ENCODE results near the gene AQP2. TPM values are rescaled to one million over a fixed set of nuclear protein-coding genes. Genes with fewer than 3 reads are reported as not detected.

The AQP2 gene
- total RNA-seq, 2 donors from 2014 or later = 3.0 TPM; not detected in 1

GRCh38 chr12:49969651-49970429 is 19.3 kb downstream of the AQP2 start:
- DNase-seq (ENCODE audit: low spot score) (no peak), ATAC-seq (ENCODE audit: insufficient number of reproducible peaks, low FRiP score, low read depth) (no peak)
- Histone ChIP-seq H3K9me3 (no peaks in the 10 kb centered on the region), H3K27ac (no peak overlapping the region), H3K4me1 (ENCODE audit: control insufficient read depth in 1 of 2, low read depth in 2 of 2) (peaks cover 3 to 24% of the 10 kb centered on the region in 2 donors), H3K4me3 (no peak overlapping the region), H3K27me3 (replicated peaks; ENCODE audit: insufficient read depth) (no peaks in the 10 kb centered on the region), H3K36me3 (no peaks in the 10 kb centered on the region)
- no peak for TF ChIP-seq CTCF (IDR thresholded peaks at IDR 0.05)

GRCh38 chr12:49970658-49971057 is 20.1 kb downstream of the AQP2 start:
- no peaks in the 10 kb centered on the region for H3K36me3 ChIP-seq
- no peak overlapping the region for H3K27ac ChIP-seq
- no peak for DNase-seq (ENCODE audit: low spot score)
- no peaks in the 10 kb centered on the region for H3K9me3 ChIP-seq
- peaks cover 9 to 32% of the 10 kb centered on the region in 2 donors for H3K4me1 ChIP-seq (ENCODE audit: control insufficient read depth in 1 of 2, low read depth in 2 of 2)
- H3K27me3 ChIP-seq (replicated peaks; ENCODE audit: insufficient read depth) = no peaks in the 10 kb centered on the region
- no peak overlapping the region for H3K4me3 ChIP-seq
- ATAC-seq (ENCODE audit: insufficient number of reproducible peaks, low FRiP score, low read depth) = no peak
- TF ChIP-seq CTCF (IDR thresholded peaks at IDR 0.05) = no peak

- ATAC-seq (ENCODE audit: insufficient number of reproducible peaks, low FRiP score, low read depth) (no peak), DNase-seq (ENCODE audit: low spot score) (no peak)
- H3K36me3 ChIP-seq = no peaks in the 10 kb centered on the region
- no peaks in the 10 kb centered on the region for H3K9me3 ChIP-seq
- H3K4me3 ChIP-seq = no peak overlapping the region
- H3K27ac ChIP-seq = no peak overlapping the region
- H3K27me3 ChIP-seq (replicated peaks; ENCODE audit: insufficient read depth) = no peaks in the 10 kb centered on the region
- TF ChIP-seq CTCF (IDR thresholded peaks at IDR 0.05) = no peak
- H3K4me1 ChIP-seq (ENCODE audit: control insufficient read depth in 1 of 2, low read depth in 2 of 2) = peaks cover 9 to 33% of the 10 kb centered on the region in 2 donors
These were observed 20.6 kb downstream of the AQP2 start for GRCh38 chr12:49971141-49971540.

GRCh38 chr12:49972129-49972528 is 21.6 kb downstream of the AQP2 start:
- DNase-seq (ENCODE audit: low spot score) = no peak
- no peaks in the 10 kb centered on the region for H3K9me3 ChIP-seq
- H3K27ac ChIP-seq = no peak overlapping the region
- ATAC-seq (ENCODE audit: insufficient number of reproducible peaks, low FRiP score, low read depth) = no peak
- peaks cover 9 to 32% of the 10 kb centered on the region in 2 donors for H3K4me1 ChIP-seq (ENCODE audit: control insufficient read depth in 1 of 2, low read depth in 2 of 2)
- no peak for TF ChIP-seq CTCF (IDR thresholded peaks at IDR 0.05)
- H3K36me3 ChIP-seq = no peaks in the 10 kb centered on the region
- H3K27me3 ChIP-seq (replicated peaks; ENCODE audit: insufficient read depth) = no peaks in the 10 kb centered on the region
- H3K4me3 ChIP-seq = no peak overlapping the region

GRCh38 chr12:49972641-49973360 is 22.3 kb downstream of the AQP2 start, which contains the start of gene AQP6:
AQP6 (plus strand) TSS chr12:49972947; CDS start chr12:49973174, 227 bp downstream.
- Histone ChIP-seq H3K36me3 (no peaks in the 10 kb centered on the region), H3K27me3 (replicated peaks; ENCODE audit: insufficient read depth) (no peaks in the 10 kb centered on the region), H3K27ac (no peak within 1 kb of the TSS), H3K9me3 (no peaks in the 10 kb centered on the region), H3K4me3 (no peak within 1 kb of the TSS), H3K4me1 (ENCODE audit: control insufficient read depth in 1 of 2, low read depth in 2 of 2) (peaks cover 9 to 26% of the 10 kb centered on the region in 2 donors)
- no peak for TF ChIP-seq CTCF (IDR thresholded peaks at IDR 0.05)
- no peak for DNase-seq (ENCODE audit: low spot score)
- ATAC-seq (ENCODE audit: insufficient number of reproducible peaks, low FRiP score, low read depth) = no peak
